Stimulated activated CD4-positive, alpha-beta T cell treated with anti-CD3 and anti-CD28 coated beads, Interleukin-4, amount 100 ng/mL, for 4 hours (primary cell): ENCODE results near the gene SPATS2L.

ENCODE experiments used
- DNase-seq, 2 experiments: peaks; one replicate each; pipeline ENCODE4 v3.0.0-alpha.2; 2020

Gene SPATS2L

DNA sequence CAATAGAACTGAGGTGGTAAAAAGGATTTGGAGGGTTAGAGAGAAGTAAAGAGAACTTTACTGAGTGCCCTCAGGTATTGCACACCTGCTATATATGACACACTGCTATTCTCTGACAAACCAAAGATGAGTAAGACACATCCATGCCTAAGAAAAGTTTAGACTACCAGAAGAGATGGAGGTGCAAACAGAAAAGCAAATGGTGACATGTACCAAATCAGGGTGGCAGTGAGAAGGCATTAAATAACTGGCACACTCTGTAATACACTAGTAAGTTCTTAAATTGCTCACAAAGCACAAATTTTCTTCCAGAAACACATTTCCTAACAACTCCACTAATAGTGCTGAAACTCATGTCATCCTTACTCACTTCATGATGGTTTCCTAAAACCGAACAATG is 114.8 kb downstream of the SPATS2L start:
- DNase-seq = no peak

DNA sequence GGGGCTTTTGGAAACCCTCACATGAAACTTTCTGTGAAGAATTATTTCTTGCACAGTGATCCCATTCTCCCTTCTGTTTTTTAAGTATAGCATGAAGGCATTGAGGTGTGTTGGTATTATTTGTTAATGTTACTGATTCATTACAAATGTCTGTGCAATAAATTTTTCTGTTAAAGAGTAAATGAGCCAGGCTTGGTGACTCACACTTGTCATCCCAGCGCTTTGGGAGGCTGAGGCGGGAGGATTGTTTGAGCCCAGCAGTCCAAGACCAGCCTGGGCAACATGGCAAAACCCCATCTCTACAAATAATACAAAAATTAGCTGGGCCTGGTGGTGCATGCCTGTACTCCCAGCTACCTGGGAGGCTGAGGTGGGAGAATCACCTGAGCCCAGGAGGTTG is 115.6 kb downstream of the SPATS2L start:
- DNase-seq = no peak

DNA sequence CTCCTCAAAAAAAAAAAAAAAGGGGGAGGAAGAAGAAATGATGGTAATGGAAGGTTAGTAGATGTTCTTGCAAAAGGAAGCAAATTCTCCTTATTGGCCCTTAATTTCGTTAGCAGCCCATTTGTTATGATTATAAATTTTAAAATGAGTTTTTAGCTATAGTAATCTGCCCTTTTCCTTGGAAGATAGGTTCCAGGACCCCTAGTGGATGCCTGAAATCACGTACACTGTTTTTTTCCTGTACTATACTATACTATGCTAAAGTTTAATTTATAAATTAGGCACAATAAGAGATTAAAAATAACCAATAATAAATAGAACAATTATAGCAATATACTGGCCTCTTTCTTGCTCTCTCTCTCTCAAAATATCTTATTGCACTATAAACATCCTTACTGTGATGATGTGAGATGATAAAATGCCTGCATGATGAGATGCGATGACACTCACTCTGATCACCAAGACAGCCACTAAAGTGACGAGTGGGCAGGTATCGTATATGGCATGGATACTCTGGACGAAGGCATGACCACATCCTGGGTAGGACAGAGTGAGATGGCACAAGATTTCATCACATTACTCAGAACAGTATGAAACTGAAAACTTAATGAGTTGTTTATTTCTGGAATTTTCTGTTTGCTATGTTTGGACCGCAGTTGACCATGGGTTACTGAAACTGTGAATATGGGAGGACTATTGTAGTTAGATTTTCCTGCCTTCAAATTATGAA is 116.2 kb downstream of the SPATS2L start:
- DNase-seq = no peak

DNA sequence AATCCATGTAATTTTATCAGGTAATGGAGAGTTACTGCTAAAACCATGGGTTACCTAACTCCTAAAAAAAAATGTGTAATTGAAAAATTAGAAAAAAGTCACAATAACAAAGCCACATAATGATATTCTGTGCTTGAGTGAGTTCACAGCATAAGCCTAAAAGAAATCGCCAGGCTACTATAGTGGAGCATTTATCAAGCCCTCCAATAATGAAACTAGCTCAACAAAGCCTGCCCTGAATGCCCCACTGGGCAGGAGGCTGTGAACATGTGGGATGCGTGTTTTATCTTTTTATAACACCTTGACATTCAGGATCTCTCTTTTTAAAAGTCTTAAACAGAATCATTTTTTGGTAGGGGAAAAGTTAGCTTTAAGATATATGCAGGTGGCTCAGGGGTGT is 117.0 kb downstream of the SPATS2L start:
- DNase-seq = no peak

DNA sequence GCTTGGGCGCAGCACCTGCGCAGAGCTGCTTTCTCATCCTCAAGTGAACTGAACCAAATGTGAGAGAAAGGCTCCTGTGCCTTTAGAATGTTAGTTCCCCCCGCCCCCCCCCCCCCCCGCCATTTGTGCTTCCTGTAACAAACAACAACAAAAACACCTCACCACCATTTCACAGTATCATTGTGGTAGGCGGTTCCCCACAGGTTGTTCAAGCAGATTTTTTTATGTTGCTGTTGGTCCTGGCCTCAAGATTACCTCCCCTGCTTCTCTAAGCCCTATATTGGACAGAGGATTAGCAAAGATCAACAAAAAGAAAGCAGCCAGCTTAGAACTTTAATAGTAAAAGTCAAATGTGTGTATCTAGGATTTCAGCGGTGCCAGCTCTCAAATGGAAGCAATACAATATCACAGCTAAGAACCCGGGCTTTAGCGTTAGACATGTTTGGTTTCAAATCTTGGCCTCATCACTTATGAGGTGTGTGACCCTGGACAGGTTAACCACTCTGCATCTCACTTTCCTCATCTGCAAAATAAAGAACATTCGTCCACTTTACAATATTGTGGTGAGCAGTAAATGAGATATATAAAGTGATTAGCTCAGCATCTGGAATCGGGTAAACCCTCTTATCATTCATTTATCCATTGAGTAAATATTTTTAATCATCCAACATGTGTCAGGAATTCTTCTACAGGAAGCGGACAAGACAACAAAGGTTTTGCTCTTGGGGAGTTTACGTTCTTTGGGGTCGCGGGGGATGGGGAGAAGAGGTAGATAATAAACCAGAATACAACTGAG is 118.7 kb downstream of the SPATS2L start:
- DNase-seq = no peak

DNA sequence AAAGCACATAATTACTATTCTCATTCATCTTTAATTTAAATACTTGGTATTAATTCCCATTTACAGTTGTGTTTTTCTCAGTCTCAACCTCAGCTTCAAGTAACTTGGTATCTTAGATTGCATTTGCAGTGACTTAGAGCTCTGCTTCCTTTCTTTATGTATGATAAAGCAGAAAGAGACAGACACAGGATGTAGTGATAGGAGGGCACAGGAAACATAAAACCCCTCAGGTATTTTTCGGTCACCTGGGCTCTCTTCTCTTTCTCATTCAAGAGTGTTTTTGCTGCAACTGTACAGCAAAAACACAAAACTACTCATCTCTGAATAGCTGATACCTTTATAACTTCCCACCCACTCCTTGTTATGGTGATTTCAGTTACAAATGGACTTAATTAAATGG is 120.3 kb downstream of the SPATS2L start:
- no peak for DNase-seq

DNA sequence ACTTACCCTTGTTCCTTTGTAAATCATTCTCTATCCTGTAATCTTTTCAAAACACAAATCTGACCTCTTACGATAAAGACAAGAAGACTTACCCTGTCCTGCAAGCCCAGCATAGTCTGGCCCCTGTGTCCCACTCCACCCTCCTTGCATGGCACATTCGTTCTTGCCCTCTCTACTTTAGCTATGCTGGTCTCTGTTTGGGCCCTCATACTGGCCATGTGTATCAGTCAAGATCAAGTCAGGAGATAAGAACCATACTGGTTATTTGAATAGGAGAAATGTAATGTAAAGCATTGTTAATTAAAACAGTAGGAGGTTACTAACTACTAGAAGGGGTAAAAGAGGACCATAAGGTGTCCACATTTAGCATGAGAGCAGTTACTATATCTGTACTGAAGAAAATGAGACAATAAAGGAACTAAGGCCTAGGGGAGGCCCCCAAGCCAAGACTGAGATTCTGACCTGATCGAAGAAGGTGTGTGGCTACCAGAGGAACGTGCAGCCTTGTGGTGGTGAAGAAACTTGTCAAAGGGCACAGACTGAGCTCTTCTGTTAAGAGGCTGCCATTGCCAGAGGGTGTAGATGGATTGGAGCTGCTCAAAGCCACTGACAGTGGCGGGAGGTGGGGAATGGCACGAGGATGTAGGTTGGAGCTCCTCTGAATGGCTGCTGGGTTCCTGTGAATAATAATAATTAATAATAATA is 122.6 kb downstream of the SPATS2L start:
- no peak for DNase-seq

DNA sequence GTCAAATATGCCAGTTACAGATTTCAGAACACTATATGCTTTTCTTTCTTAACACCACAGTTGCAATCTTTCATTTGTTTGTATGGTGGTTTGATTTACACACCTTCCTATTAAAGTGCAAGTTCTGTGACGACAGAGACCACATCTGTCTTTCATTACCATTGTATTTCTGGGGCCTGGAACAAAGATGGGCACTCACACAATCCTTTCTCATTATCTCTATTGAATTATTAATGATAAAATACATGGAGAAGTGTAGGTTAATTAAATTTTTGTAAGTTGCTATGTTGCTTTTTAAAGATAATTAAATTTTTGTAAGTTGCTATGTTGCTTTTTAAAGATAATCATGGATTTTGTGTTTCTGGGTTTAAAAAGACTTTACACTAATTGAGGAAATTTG is 123.5 kb downstream of the SPATS2L start:
- no peak for DNase-seq

DNA sequence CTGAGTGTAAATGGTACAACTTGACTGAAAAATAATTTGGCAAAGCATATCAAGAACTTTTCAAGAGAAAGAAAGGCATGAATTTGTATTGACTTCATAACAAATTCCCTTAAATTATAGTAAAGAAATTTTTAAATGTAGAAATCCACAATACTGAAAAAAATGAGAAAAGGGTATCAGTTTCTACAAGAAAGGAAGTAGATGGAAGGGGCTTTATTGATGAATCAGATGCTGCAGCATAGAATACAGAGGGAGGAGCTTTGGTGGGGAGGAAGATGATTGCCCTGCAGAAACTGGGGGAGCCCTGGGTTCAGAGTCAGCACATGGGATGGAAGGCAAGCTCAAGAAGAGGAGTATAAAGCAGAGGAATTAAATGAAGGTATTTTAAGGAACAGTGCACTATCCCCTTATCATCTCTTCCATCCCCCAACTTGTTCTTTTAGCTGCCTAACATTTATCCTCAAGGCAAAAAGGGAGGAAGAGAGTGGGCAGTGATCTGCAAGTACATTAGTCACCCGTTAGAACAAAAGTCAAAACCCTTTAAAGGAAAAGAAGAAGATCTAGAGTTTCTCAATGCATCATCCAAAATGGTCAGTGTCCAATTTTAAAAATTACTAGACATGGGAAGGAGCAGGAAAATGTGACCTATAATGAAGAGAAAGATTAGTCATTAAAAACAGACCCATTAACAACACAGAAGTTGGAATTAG is 125.7 kb downstream of the SPATS2L start:
- no peak for DNase-seq

DNA sequence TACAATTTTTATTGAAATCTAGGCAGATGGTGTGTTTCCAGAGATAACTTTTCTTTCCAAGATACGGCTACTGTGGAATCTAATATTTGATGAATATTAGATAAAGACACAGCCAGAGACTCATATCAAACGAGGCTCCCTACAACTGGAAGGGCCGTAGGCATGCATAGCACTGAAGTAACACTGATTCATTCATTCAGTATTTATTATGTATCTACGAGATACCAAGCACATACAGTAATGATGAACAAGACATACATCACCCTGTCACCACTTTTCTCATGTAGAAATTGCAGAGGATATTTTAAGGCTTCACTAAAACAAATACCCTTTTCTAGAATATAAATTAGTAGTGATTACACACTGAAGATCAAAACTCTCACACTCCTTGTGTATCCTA is 128.9 kb downstream of the SPATS2L start:
- no peak for DNase-seq

DNA sequence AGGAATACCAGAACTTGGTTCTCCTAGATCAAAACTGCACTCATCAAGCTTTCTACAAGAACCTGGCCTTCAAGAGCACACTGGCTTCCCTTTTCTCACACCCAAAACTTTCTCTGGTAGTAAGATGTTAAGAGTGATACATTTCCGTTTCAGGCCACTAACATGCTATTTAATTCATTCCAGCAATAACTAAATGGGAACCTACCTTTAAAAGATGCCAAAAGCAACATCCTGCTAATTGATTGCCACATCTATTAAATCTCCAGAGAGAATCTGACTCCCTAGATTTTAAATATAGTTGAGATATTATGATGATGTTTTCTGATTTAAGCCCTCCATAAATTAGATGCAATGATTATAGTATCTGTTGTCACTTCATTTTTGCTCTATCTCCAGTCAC is 131.8 kb downstream of the SPATS2L start:
- no peak for DNase-seq

DNA sequence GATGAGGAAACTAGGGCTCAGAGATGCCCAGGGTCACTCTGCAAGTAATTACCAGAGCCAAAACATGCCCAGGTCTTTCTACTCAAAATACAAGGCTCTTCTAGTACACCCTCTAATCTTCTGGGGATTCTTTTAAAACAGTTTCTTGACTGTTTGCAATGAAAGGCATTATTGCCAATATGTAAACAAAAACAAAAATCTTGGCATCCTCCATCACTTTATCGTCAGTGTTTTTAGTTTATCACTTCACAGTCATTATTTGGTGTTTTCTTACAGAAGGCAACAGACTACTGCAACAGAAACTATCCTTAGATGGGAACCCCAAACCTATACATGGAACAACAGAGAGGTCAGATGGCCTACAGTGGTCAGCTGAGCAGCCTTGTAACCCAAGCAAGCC is 132.4 kb downstream of the SPATS2L start:
- DNase-seq = no peak

DNA sequence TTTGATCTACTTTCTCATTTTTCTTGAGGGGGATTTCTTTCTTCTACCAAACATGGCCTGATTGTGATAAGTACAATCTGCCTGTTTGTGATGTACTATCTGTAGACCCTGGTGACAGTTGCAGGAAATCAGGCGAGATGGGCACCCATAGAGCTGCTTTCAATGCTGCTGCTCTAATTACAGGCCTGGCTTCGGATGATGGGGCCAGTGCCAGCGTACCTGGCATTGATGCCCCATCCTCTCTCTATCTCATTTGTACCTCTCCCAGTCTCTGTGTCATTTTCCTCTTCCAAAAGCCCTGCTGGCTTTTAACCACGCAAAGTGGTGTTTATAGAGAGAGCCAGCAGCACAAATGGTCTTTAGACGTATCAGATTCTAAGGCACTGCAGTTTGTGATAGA is 133.5 kb downstream of the SPATS2L start:
- DNase-seq = no peak

DNA sequence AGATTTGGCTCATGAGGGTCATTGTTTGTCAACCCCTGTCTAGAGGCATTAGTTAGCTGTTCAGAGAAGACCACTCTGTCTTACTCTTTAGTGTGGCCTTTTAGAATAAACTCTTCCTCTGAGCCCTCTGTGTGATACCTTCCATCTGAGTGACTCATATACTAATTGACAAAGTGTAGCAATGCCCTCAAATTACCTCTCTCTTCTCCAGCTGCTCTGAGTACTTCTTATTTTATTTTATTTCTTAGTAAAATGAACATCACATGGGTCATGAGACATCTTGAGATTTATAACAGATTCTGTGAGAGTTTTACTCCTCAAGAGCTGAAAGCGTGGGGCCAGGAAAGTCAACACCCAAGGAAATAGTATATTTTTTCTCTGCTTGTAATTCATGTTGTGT is 136.0 kb downstream of the SPATS2L start:
- no peak for DNase-seq

DNA sequence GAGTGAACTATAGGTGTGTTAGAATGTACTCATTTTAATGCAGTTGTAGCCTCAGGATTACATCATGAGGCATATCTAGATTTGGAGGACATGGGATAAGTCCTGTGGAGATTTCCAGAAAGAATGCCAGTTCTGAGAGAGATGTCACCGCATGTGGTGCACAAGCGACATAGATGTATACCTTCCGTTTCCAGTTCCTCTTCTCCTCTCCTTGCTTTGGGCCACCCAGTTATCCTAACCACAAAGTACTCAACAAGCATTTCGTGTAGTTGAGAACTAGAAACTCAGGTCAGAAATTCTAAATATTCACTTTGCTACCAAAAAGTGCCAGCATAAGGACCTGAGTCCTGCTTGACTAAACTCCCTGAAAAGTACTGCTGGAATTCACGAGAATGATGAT is 136.9 kb downstream of the SPATS2L start:
- no peak for DNase-seq

DNA sequence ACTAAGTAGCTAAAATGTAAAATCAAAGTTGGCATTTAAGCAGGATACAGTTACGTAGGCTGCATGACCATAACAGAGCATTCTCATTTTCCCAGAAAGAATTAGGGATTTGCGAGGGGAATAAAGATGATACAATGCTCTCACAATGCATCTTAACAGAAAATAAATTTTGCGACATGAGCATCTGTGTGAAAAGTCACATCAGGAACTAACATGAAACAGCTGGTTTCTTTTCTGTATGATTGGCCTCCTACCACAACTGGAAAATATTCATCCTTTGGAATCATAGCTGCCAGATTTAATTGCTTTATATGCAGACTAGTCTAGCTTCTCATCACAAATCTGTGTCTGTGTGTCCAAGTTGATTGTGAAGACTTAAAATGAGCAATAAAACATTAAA is 137.4 kb downstream of the SPATS2L start:
- no peak for DNase-seq

DNA sequence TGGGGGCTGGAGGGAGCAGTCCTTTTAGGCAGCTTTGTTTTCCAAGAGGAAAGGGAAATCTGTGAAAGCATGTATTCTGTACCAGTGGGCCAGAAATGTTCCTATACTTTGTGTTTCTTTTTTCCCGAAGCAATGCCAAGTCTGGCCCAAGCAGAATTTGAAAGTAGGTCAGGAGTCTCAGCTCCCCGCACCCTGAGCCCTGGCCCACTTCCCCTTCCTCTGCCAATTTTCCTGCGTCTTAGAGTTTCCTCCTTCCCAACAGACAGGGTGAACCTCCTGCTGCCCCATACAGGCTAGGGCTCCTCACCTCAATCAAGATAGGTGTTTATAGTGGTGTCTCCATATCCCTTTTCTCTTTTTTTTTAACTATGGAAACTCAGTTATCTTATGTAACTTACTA is 138.0 kb downstream of the SPATS2L start:
- DNase-seq = no peak

DNA sequence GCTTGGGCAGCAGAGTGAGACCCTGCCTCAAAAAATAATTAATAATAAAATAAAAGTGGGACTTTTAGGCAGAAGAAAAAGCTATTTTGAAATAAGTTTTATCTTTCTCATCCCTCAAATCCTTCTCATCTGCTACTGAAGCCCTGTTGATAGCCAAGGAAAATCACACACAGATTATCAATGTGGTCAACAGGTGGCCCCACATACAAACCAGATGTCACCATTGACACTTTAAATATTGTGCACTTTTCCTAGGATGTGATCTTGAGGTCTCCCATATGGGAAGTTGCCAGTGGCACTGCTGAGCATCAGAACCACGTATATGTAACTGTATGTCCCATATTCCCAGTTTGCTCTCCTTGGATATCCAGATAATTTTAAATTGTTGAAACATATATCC is 138.8 kb downstream of the SPATS2L start:
- DNase-seq = no peak

DNA sequence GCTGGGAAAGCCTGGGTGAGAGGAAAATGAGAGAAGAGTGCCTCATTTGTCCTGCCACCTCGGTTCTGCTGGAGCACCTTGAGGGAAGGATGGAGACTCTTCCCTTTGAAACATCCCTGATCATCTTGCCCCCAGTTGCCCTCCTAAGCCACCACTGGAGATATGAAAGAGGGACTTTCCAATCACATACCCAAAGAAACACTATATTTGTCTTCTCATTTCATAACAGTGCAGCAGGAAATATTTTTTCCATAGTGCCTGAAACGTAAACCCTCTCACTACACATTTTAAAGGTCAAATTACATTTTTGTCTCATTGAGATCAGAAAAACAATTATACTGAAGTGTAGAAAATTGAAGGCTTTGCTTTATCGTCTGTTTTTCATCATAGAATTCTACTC is 140.1 kb downstream of the SPATS2L start:
- DNase-seq = no peak

DNA sequence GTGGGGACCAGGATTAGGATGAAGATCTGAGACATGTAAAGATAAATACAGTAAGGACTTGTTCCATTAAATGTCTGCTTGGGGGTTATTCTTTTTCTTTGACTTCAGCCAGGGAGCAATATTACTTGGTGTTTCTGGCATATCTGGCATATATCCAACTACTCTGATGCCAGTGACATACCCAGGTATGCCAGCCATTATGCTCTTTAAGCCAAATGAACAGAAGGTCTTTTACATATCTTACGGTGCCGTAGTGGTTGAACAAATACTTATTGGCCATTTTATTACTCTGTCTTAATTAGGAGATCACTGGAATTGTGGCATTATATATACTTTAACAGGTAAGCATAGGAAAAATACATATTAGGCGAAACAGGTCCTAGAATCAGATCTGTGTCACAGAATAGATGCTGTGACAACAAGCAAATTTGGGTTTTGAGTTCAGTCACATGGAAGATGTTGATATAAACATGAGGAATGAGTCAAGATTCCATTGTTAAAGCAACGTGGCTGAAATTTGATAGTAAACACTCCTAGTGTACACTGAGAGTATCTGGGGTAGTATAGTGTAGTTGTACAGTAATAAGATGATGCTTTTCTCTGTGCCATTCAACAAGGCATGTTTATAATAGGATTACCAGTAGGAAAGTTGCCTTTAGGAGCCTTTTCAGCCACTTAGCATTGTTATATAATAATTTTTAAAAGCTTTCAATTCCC is 140.8 kb downstream of the SPATS2L start:
- no peak for DNase-seq

DNA sequence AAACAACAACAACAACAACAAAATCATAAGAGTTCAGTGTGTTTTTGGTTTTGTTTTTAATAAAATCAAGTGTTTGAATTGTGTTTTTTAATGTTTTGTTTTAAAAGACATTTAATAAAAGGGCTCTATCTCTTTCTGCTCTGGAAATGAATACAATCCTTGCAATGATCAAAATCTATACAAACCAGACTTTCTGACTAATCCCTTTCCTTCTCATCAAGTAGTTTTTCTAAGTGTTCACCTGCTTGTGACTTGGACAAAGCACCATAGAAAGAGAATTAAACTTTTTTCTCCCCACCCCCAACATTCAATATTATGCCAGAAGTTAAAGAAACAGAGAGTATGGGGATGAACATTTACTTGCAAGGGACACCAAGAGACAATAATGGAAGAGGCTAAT is 142.0 kb downstream of the SPATS2L start:
- no peak for DNase-seq

DNA sequence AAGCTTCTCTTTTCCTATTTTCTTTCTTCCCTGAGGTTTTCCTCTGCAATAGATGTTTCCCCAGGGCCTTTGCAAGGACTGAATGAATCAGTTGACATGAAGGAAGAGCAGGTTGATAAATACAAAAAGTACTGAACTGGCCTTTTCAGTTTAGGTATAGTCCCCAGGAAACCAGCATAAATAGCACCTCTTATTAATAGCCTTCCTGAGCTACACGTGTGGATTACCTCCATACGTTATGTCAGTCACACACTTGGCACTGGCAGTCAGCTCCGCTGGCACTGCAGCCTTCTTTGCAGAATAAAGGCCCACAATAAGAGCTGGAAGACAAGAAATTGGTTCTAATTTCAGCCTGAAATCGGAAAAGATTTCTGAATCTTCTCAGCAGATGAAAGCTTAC is 142.7 kb downstream of the SPATS2L start:
- DNase-seq = no peak

DNA sequence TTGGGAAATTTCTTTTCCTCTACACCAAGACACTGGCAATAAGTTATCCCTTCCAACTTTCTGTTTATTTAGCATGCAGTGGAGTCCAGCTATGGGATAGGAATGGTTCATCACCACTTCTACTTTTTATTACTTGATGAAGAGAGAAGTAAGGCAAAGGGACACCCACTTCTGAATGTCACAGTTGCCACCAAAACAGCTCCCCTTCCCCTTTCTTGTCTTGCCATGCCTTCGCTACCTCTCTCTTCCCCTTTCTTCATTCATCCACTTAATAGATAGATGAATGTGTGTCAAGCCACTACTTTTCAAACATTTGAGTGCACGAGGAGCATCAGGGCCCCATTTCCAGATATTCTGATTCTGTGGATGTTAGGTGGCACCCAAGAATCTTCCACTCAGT is 143.8 kb downstream of the SPATS2L start:
- DNase-seq = no peak
